Panc1 (cell line): ENCODE measurements around the gene ATG13. TPM values are rescaled to one million over a fixed set of nuclear protein-coding genes. Genes with fewer than 3 reads are reported as not detected.

Source experiments
- ATAC-seq: fragments of 200-7000 bp; cut with Tn5 transposase; 2 replicates; pipeline ENCODE4 v1.9.1; 2020; ENCODE audit warnings: mild to moderate bottlenecking, moderate library complexity
- BruUV-seq: library from RNA; stranded (reverse); fragments of 400-500 nt; replicated peaks from 2 replicates; lab custom pipeline; 2021; lab: Mats Ljungman, UMichigan
- CTCF ChIA-PET: fragments of 300-600 bp; sonication (Branson Sonifier 250); formaldehyde crosslinking; loops from one replicate; lab custom pipeline; 2022; ENCODE audit warnings: antibody characterized with exemption; lab: Charles Lee
- POLR2A ChIA-PET: fragments of 300-600 bp; sonication (Branson Sonifier 250); formaldehyde crosslinking; loops from one replicate; lab custom pipeline; 2022; ENCODE audit warnings: antibody characterized with exemption; lab: Charles Lee
- DNase-seq: peaks from one replicate; pipeline ENCODE4 v3.0.0-alpha.2; 2010; ENCODE audit warnings: low read depth, low spot score
- H3K27ac ChIP-seq: 2 replicates; pipeline ENCODE4 v1.5.1; 2011; ENCODE audit warnings: mild to moderate bottlenecking, low read length, inconsistent platforms
- H3K27me3 ChIP-seq: fragments of 200-500 bp; sonication (Bioruptor generic); 2 replicates; pipeline ENCODE4 v1.6.0; 2014; ENCODE audit warnings: low read length, inconsistent platforms; ENCODE audit not compliant: control insufficient read depth, insufficient read depth
- H3K36me3 ChIP-seq: fragments of 200-500 bp; sonication (Bioruptor generic); 2 replicates; pipeline ENCODE4 v1.5.1; 2014; ENCODE audit warnings: inconsistent platforms, mild to moderate bottlenecking, low read length, moderate library complexity; ENCODE audit not compliant: control insufficient read depth, insufficient read depth
- H3K4me1 ChIP-seq: 2 replicates; pipeline ENCODE4 v1.5.1; 2011; ENCODE audit warnings: inconsistent platforms, mild to moderate bottlenecking, low read length, moderate library complexity; ENCODE audit not compliant: control insufficient read depth, insufficient read depth
- H3K4me3 ChIP-seq, 2 experiments: 2 replicates each; pipeline ENCODE4 v1.5.1; 2011 to 2012; ENCODE audit warnings: low read depth in 2 of 2, low read length in 2 of 2, mild to moderate bottlenecking in 2 of 2, inconsistent platforms in 1 of 2, moderate library complexity in 1 of 2
- H3K9me3 ChIP-seq: fragments of 200-500 bp; sonication (Bioruptor generic); 2 replicates; pipeline ENCODE4 v1.5.1; 2014; ENCODE audit warnings: low read depth, mild to moderate bottlenecking, inconsistent platforms, low read length, moderate library complexity; ENCODE audit not compliant: control insufficient read depth, insufficient read depth
- POLR2AphosphoS5 ChIP-seq: IDR thresholded peaks from 2 replicates; pipeline ENCODE4 v1.6.1; 2012; ENCODE audit warnings: mild to moderate bottlenecking, low read depth, low read length, moderate library complexity
- SIN3A ChIP-seq: IDR thresholded peaks from 2 replicates; pipeline ENCODE4 v1.6.1; 2012; ENCODE audit warnings: low read depth, mild to moderate bottlenecking, low read length, moderate library complexity, borderline replicate concordance; ENCODE audit not compliant: insufficient read depth
- TCF7L2 ChIP-seq: IDR thresholded peaks from 2 replicates; pipeline ENCODE4 v1.6.1; 2011; ENCODE audit warnings: mild to moderate bottlenecking, low read depth, low read length, inconsistent platforms
- in situ Hi-C: cut with HindIII; loops from 2 replicates; pipeline ENCODE4 v1.10.0; 2016; ENCODE audit warnings: low sequenced_read_pairs, low pct_unique_long_range_greater_than_20kb
- intact Hi-C: fragments of 100-400 bp; cut with micrococcal nuclease; formaldehyde crosslinking; loops from one replicate; pipeline ENCODE4 v1.10.0; 2022; ENCODE audit not compliant: unreplicated experiment
- total RNA-seq: library from RNA; stranded (reverse); gene quantifications from one replicate; pipeline ENCODE4 v1.2.1, GENCODE V29; 2021; ENCODE audit not compliant: unreplicated experiment
- TF ChIP-seq, protein P1 (sequence below): fragments of 450-650 bp; IDR thresholded peaks from 2 replicates; pipeline ENCODE4 v1.5.1; 2017; ENCODE audit warnings: mild to moderate bottlenecking
- TF ChIP-seq, protein P2 (sequence below), 2 experiments: IDR thresholded peaks; 2 replicates each; pipeline ENCODE4 v1.6.1; 2011 to 2012; ENCODE audit warnings: low read depth in 2 of 2, control low read depth in 1 of 2, low read length in 1 of 2, mild to moderate bottlenecking in 1 of 2, moderate library complexity in 1 of 2; ENCODE audit not compliant: insufficient read depth in 1 of 2

ATG13 gene
- total RNA-seq, 1 experiment from 2014 or later, result 57.9 TPM

DNA sequence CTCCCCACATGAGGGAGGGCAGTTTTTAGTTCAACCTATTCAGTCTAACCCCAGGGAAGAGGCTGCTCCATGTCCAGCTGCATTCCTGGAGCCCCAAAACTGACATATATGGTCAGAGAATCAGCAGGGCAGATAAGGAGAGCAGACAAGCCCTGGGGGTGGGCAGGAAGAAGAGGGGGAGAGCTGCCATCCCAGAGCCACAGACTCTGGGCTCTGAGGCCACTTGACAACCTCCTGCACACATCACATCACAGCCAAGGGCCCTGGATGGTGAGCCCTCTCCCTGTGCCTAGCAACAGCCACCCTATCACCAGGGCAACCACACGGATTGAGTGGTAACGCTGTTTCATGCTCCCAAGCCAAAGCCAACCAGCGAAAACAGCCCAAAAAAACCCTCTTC lies 80.0 kb downstream of the ATG13 start:
- no peak overlapping the region for H3K27ac ChIP-seq
- ATAC-seq (no peak), DNase-seq (no peak)
- in situ Hi-C loops (no loop called here), intact Hi-C loops (no loop called here)
- no peak overlapping the region for H3K4me3 ChIP-seq
- TF ChIP-seq SIN3A, result no peak
- TF ChIP-seq, protein P1, sequence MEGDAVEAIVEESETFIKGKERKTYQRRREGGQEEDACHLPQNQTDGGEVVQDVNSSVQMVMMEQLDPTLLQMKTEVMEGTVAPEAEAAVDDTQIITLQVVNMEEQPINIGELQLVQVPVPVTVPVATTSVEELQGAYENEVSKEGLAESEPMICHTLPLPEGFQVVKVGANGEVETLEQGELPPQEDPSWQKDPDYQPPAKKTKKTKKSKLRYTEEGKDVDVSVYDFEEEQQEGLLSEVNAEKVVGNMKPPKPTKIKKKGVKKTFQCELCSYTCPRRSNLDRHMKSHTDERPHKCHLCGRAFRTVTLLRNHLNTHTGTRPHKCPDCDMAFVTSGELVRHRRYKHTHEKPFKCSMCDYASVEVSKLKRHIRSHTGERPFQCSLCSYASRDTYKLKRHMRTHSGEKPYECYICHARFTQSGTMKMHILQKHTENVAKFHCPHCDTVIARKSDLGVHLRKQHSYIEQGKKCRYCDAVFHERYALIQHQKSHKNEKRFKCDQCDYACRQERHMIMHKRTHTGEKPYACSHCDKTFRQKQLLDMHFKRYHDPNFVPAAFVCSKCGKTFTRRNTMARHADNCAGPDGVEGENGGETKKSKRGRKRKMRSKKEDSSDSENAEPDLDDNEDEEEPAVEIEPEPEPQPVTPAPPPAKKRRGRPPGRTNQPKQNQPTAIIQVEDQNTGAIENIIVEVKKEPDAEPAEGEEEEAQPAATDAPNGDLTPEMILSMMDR, result no peak
- TF ChIP-seq, protein P2, sequence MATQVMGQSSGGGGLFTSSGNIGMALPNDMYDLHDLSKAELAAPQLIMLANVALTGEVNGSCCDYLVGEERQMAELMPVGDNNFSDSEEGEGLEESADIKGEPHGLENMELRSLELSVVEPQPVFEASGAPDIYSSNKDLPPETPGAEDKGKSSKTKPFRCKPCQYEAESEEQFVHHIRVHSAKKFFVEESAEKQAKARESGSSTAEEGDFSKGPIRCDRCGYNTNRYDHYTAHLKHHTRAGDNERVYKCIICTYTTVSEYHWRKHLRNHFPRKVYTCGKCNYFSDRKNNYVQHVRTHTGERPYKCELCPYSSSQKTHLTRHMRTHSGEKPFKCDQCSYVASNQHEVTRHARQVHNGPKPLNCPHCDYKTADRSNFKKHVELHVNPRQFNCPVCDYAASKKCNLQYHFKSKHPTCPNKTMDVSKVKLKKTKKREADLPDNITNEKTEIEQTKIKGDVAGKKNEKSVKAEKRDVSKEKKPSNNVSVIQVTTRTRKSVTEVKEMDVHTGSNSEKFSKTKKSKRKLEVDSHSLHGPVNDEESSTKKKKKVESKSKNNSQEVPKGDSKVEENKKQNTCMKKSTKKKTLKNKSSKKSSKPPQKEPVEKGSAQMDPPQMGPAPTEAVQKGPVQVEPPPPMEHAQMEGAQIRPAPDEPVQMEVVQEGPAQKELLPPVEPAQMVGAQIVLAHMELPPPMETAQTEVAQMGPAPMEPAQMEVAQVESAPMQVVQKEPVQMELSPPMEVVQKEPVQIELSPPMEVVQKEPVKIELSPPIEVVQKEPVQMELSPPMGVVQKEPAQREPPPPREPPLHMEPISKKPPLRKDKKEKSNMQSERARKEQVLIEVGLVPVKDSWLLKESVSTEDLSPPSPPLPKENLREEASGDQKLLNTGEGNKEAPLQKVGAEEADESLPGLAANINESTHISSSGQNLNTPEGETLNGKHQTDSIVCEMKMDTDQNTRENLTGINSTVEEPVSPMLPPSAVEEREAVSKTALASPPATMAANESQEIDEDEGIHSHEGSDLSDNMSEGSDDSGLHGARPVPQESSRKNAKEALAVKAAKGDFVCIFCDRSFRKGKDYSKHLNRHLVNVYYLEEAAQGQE (IDR thresholded peaks at IDR 0.05; ENCODE audit: insufficient read depth in 1 of 2, low read depth in 2 of 2, low read length in 1 of 2), result no peak
- TF ChIP-seq POLR2AphosphoS5, result no peak
- no peak for TF ChIP-seq TCF7L2
- no TSS peak for BruUV-seq
- ChIA-PET POLR2A (no interaction called here), CTCF (no interaction called here)
- H3K27me3 ChIP-seq, result no peaks in the 10 kb centered on the region
- H3K36me3 ChIP-seq, result peaks cover 5% of the 10 kb centered on the region; the same call in 1 of the 2 replicates
- no peaks in the 10 kb centered on the region for H3K9me3 ChIP-seq
- peaks cover 4% of the 10 kb centered on the region; the same call in 1 of the 2 replicates for H3K4me1 ChIP-seq

DNA sequence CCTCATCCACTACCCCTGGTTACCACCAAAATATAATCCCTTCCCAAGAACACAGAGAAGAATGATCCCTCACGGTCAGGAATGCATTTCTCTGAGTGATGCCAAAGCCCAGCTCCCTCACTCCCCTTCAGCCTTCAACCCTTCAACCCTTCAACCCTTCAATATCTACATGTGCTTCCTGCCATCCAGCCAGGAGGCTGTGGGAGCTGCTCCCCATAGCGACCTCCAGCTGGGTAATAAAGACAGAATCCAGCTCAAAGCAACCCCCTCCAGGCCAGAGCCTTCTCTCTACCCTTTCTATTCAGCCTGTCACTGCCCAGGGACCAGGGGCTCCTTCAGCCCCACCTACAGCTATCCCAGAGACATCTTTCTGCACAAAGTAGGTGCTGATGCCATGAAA lies 80.4 kb downstream of the ATG13 start:
- H3K4me3 ChIP-seq, result no peak overlapping the region
- DNase-seq (no peak), ATAC-seq (no peak)
- BruUV-seq, result no TSS peak
- peaks cover 6% of the 10 kb centered on the region; the same call in 1 of the 2 replicates for H3K4me1 ChIP-seq
- H3K9me3 ChIP-seq, result no peaks in the 10 kb centered on the region
- H3K27ac ChIP-seq, result no peak overlapping the region
- H3K36me3 ChIP-seq, result peaks cover 5% of the 10 kb centered on the region; the same call in 1 of the 2 replicates
- intact Hi-C loops (no loop called here), in situ Hi-C loops (no loop called here)
- CTCF ChIA-PET, result no interaction called here
- no peaks in the 10 kb centered on the region for H3K27me3 ChIP-seq
- POLR2A ChIA-PET, result interaction anchor here (0.6 kb wide), 1 partner anchor 81 kb away, joined by 10 read pairs; no protein-coding TSS in a partner anchor
- TF ChIP-seq SIN3A, result no peak
- no peak for TF ChIP-seq TCF7L2
- TF ChIP-seq, protein P1, result no peak
- no peak for TF ChIP-seq POLR2AphosphoS5
